ENCODE results near the gene KDM1B.
A peak's percentile ranks its signal among the peaks of the same experiment; 100 is the strongest.

Gene KDM1B

DNA sequence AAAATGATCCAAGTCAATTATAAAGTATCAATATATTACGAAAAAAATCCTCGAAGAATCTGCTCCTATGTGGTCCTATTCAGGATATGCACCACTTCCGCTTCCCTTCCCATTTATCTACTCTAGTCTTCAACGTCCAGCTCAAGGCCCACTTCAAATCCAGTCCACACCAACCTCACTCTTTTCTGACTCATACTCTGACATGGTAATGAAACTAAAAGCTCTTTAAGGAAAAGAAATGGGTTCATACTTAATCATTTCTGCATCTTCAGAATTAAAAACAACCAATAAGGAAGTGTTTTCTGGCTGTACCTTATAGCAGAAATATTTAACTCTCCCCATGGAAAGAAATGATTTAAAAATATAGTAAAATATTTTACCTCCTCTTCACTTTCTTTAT lies 94.0 kb downstream of the KDM1B start:
- peaks cover 97% of the 10 kb centered on the region for H3K36me3 ChIP-seq (ENCODE audit: insufficient read depth, low read depth, low read length)

GRCh38 chr6:18253635-18254034 lies 98.4 kb downstream of the KDM1B start:
- no peaks in the 10 kb centered on the region for H3K9me3 ChIP-seq (ENCODE audit: insufficient read depth, low read depth, low read length)
- no peaks in the 10 kb centered on the region for H3K27me3 ChIP-seq (ENCODE audit: insufficient read depth, low read length)
- H3K36me3 ChIP-seq (ENCODE audit: insufficient read depth, low read depth, low read length) = peaks cover 96% of the 10 kb centered on the region
- H3K4me3 ChIP-seq (ENCODE audit: low read length) = no peak overlapping the region
- H3K9ac ChIP-seq (ENCODE audit: low read depth, low read length) = no peak overlapping the region
- no peak overlapping the region for H3K27ac ChIP-seq (ENCODE audit: low read length)
- no peaks in the 10 kb centered on the region for H3K4me1 ChIP-seq (ENCODE audit: insufficient read depth, low read length)

More for the DNA sequence above, 94.0 kb downstream of the KDM1B start:
- Histone ChIP-seq H3K9ac (ENCODE audit: low read depth, low read length) (no peak overlapping the region), H3K9me3 (ENCODE audit: insufficient read depth, low read depth, low read length) (no peaks in the 10 kb centered on the region), H3K4me1 (ENCODE audit: insufficient read depth, low read length) (no peaks in the 10 kb centered on the region), H3K4me3 (ENCODE audit: low read length) (no peak overlapping the region), H3K27me3 (ENCODE audit: insufficient read depth, low read length) (no peaks in the 10 kb centered on the region), H3K27ac (ENCODE audit: low read length) (no peak overlapping the region)

GRCh38 chr6:18254793-18255192 lies 99.6 kb downstream of the KDM1B start:
- H3K9ac ChIP-seq (ENCODE audit: low read depth, low read length) = no peak overlapping the region
- no peaks in the 10 kb centered on the region for H3K9me3 ChIP-seq (ENCODE audit: insufficient read depth, low read depth, low read length)
- no peaks in the 10 kb centered on the region for H3K27me3 ChIP-seq (ENCODE audit: insufficient read depth, low read length)
- peaks cover 94% of the 10 kb centered on the region for H3K36me3 ChIP-seq (ENCODE audit: insufficient read depth, low read depth, low read length)
- no peaks in the 10 kb centered on the region for H3K4me1 ChIP-seq (ENCODE audit: insufficient read depth, low read length)
- no peak overlapping the region for H3K27ac ChIP-seq (ENCODE audit: low read length)
- H3K4me3 ChIP-seq (ENCODE audit: low read length) = no peak overlapping the region

DNA sequence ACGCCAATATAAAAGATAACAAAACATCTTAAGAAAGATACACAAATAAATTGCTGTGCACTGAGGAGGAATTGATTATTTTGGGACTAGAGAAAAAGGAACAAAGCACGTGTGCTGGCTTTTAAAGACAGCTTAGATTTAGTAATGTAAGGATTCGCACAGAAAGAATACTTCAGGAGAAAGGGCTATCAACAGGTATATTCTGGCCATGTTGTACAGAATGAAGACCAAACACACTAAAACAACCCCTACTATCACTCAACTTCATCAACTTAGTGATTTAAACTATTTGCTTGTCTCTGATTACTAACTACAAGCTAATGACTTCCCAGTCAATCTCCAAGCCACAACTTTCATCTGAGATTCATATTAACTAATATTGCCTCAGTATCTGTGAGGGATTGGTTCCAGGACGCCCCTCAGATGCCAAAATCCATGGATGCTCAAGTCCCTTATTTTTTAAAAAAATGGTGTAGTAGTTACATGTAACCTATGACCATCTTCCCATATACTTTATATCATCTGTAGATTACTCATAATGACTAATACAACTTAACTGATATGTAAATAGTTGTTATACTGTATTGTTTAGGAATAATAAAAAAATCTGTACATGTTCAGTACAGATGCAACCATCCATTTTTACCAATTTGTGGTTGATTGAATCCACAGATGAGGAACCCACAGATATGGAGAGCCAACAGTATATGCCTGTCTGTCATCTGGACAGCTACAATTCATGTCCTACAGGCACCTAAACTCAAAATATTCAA lies 104.6 kb downstream of the KDM1B start:
- no peak overlapping the region for H3K27ac ChIP-seq (ENCODE audit: low read length)
- H3K36me3 ChIP-seq (ENCODE audit: insufficient read depth, low read depth, low read length) = peaks cover 81% of the 10 kb centered on the region
- no peak overlapping the region for H3K9ac ChIP-seq (ENCODE audit: low read depth, low read length)
- H3K4me3 ChIP-seq (ENCODE audit: low read length) = peak overlapping the region; percentile 12; the same call in 1 of the 2 replicates
- no peaks in the 10 kb centered on the region for H3K9me3 ChIP-seq (ENCODE audit: insufficient read depth, low read depth, low read length)
- H3K4me1 ChIP-seq (ENCODE audit: insufficient read depth, low read length) = peaks cover 18% of the 10 kb centered on the region; the same call in 1 of the 2 replicates
- H3K27me3 ChIP-seq (ENCODE audit: insufficient read depth, low read length) = no peaks in the 10 kb centered on the region

- Histone ChIP-seq H3K4me3 (ENCODE audit: low read length) (peak overlapping the region; percentile 96; the same call in 1 of the 2 replicates), H3K27ac (ENCODE audit: low read length) (no peak overlapping the region), H3K9ac (ENCODE audit: low read depth, low read length) (peak overlapping the region; percentile 97; the same call in 1 of the 2 replicates), H3K27me3 (ENCODE audit: insufficient read depth, low read length) (no peaks in the 10 kb centered on the region), H3K9me3 (ENCODE audit: insufficient read depth, low read depth, low read length) (no peaks in the 10 kb centered on the region), H3K36me3 (ENCODE audit: insufficient read depth, low read depth, low read length) (peaks cover 73% of the 10 kb centered on the region), H3K4me1 (ENCODE audit: insufficient read depth, low read length) (peaks cover 25% of the 10 kb centered on the region; the same call in 1 of the 2 replicates)
These were observed 105.4 kb downstream of the KDM1B start for GRCh38 chr6:18260448-18261106.

DNA sequence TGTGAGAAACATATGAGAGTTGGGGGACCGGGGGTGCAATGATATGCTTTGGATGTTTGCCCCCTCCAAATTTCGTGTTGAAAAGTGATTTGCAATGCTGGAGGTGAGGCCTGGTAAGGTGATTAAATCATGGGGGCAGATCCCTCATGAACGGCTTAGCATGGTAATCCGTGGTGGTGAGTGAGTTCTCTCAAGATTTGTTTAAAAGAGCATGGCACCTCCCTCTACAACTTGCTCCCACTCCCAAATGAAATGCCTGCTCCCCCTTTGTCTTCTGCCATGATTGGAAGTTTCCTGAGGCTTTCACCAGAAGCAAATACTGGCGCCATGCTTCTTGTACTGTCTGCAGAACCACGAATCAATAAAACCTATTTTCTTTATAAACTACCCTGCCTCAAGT lies 106.7 kb downstream of the KDM1B start:
- Histone ChIP-seq H3K4me1 (ENCODE audit: insufficient read depth, low read length) (peaks cover 27% of the 10 kb centered on the region; the same call in 1 of the 2 replicates), H3K27ac (ENCODE audit: low read length) (no peak overlapping the region), H3K36me3 (ENCODE audit: insufficient read depth, low read depth, low read length) (peaks cover 60% of the 10 kb centered on the region), H3K9ac (ENCODE audit: low read depth, low read length) (peak overlapping the region; percentile 97; the same call in 1 of the 2 replicates), H3K9me3 (ENCODE audit: insufficient read depth, low read depth, low read length) (no peaks in the 10 kb centered on the region), H3K4me3 (ENCODE audit: low read length) (peak overlapping the region; percentile 96), H3K27me3 (ENCODE audit: insufficient read depth, low read length) (no peaks in the 10 kb centered on the region)

- peaks cover 51% of the 10 kb centered on the region for H3K36me3 ChIP-seq (ENCODE audit: insufficient read depth, low read depth, low read length)
- H3K27ac ChIP-seq (ENCODE audit: low read length) = peak overlapping the region; percentile 99
These were observed 107.6 kb downstream of the KDM1B start for GRCh38 chr6:18262702-18263417.

GRCh38 chr6:18263418-18264218 lies 108.4 kb downstream of the KDM1B start:
- Histone ChIP-seq H3K9ac (ENCODE audit: low read depth, low read length) (peak overlapping the region; percentile 97), H3K27me3 (ENCODE audit: insufficient read depth, low read length) (no peaks in the 10 kb centered on the region; the same call in 1 of the 2 replicates), H3K27ac (ENCODE audit: low read length) (peak overlapping the region; percentile 99), H3K4me3 (ENCODE audit: low read length) (peak overlapping the region; percentile 96), H3K9me3 (ENCODE audit: insufficient read depth, low read depth, low read length) (no peaks in the 10 kb centered on the region), H3K36me3 (ENCODE audit: insufficient read depth, low read depth, low read length) (peaks cover 43% of the 10 kb centered on the region), H3K4me1 (ENCODE audit: insufficient read depth, low read length) (peaks cover 27% of the 10 kb centered on the region; the same call in 1 of the 2 replicates)

More at GRCh38 chr6:18262702-18263417, 107.6 kb downstream of the KDM1B start:
- Histone ChIP-seq H3K9me3 (ENCODE audit: insufficient read depth, low read depth, low read length) (no peaks in the 10 kb centered on the region), H3K9ac (ENCODE audit: low read depth, low read length) (peak overlapping the region; percentile 97), H3K27me3 (ENCODE audit: insufficient read depth, low read length) (no peaks in the 10 kb centered on the region; the same call in 1 of the 2 replicates), H3K4me1 (ENCODE audit: insufficient read depth, low read length) (peaks cover 27% of the 10 kb centered on the region; the same call in 1 of the 2 replicates), H3K4me3 (ENCODE audit: low read length) (peak overlapping the region; percentile 96)

- H3K27ac ChIP-seq (ENCODE audit: low read length) = peak within 1 kb of the TSS; percentile 99
- H3K4me3 ChIP-seq (ENCODE audit: low read length) = peak within 1 kb of the TSS; percentile 96
- peaks cover 38% of the 10 kb centered on the region for H3K36me3 ChIP-seq (ENCODE audit: insufficient read depth, low read depth, low read length)
- H3K9me3 ChIP-seq (ENCODE audit: insufficient read depth, low read depth, low read length) = no peaks in the 10 kb centered on the region
- no peaks in the 10 kb centered on the region; the same call in 1 of the 2 replicates for H3K27me3 ChIP-seq (ENCODE audit: insufficient read depth, low read length)
- peaks cover 27% of the 10 kb centered on the region; the same call in 1 of the 2 replicates for H3K4me1 ChIP-seq (ENCODE audit: insufficient read depth, low read length)
- peak within 1 kb of the TSS; percentile 97 for H3K9ac ChIP-seq (ENCODE audit: low read depth, low read length)
These were observed 109.1 kb downstream of the KDM1B start, which contains the start of gene DEK for GRCh38 chr6:18264219-18264922. Gene DEK, minus strand, starts transcription at chr6:18264530. Its CDS starts 543 bp downstream, at chr6:18263987.

DNA sequence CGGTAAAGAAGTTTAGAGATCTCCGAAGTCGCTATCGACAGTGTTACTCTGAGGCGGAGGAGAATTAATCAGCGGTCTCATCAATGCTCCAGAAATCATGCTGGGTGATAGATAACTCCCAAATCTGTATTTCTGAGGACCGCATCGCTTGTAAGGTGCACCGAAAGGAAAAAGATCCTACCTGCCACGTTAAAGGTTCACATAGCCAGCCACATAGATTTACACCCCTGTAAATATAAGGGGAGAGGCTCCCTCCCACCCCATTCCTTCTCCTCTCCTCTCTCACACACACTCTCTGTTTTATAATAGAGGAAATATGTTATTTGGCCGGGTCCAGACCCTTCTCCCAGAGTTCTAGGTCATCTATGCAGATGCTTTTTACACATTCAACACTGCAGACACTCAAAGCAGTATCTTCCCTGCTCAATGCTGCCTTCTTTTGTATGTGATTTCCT lies 109.7 kb downstream of the KDM1B start:
- Histone ChIP-seq H3K9ac (ENCODE audit: low read depth, low read length) (peak overlapping the region; percentile 91), H3K27ac (ENCODE audit: low read length) (no peak overlapping the region), H3K27me3 (ENCODE audit: insufficient read depth, low read length) (no peaks in the 10 kb centered on the region; the same call in 1 of the 2 replicates), H3K4me1 (ENCODE audit: insufficient read depth, low read length) (peaks cover 27% of the 10 kb centered on the region; the same call in 1 of the 2 replicates), H3K9me3 (ENCODE audit: insufficient read depth, low read depth, low read length) (no peaks in the 10 kb centered on the region), H3K36me3 (ENCODE audit: insufficient read depth, low read depth, low read length) (peaks cover 32% of the 10 kb centered on the region), H3K4me3 (ENCODE audit: low read length) (peak overlapping the region; percentile 84)
